Renal cortex interstitium (tissue), 11 donors: Measurements from ENCODE around the gene CTXN1. TPM values are rescaled to one million over a fixed set of nuclear protein-coding genes. Genes with fewer than 3 reads are reported as not detected.
"Not testable (repeated sequence)": the region's sequence is repeated elsewhere in the genome, so short reads cannot be mapped to it uniquely, and the experiment has no call there.

Experiments used
- DNase-seq, 11 donors: peaks; one replicate each; pipeline ENCODE4 v3.0.0-alpha.2; 2013; ENCODE audit warnings: low read depth in 9 of 11, low spot score in 4 of 11; ENCODE audit errors: extremely low read depth in 1 of 11
- polyA plus RNA-seq, 3 donors: library from polyadenylated mRNA; unstranded; fragments of 120-200 nt; gene quantifications; one replicate each; pipeline ENCODE4 v1.2.1, GENCODE V29; 2013; ENCODE audit not compliant: insufficient read length in 3 of 3

The CTXN1 gene
- polyA plus RNA-seq, 3 donors = 12.7 to 33.9 (median 32.3) TPM

DNA sequence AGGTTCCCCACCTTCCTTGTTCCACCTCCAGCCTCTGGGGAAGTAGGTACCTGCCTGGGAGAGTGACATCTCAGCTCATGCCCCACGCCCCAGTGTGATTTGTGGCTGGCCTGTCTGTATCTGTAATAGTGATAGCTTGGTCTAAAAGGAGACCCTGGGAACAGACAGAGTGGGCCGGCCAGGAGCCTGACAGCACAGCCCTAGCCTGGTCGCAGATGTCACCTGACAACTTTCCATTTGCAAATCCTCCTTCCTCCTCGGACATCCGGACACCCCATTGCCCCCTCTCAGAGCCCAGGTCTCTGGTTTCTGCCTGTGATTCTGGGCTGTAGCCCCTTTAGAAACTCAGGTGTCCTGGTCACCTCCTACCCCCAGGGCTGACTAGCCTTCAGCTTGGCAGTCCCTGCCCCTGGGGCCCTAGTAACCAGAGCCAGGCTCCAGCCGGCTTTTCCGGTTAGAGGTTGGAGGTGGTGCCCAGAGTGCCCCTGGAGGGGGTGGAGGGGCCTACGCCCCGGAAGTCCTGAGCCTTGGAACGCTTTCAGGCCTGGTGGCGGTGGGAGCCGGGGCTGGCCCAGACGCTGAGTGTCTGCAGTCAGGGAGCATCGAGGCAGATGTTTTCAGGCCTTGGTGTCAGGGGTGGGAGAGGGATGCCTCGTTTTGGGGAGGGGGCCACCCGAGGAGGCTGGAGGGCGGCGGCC lies 31.2 kb downstream of the CTXN1 start:
- no peak for DNase-seq

GRCh38 chr19:7893362-7894101 lies 32.4 kb downstream of the CTXN1 start:
- not testable (repeated sequence) for DNase-seq

DNA sequence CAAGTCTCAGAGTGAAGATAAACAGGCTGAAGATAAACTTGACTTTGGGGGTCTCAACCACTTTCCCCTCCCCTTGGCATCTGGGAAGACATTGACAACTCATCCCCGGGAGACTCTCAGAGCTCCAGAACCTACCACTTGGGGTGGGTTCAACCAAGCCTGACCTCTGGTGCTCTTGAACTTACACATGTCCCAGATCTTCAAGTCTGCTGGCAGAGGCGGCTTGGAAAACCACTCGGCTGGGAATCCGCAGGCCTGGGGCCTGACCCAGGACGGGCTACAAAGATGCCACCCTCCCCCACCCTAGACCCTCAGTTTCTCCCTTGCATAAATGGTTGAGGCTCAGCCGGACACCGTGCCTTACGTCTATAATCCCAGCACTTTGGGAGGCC lies 37.1 kb downstream of the CTXN1 start:
- no peak for DNase-seq

- DNase-seq = no peak
Measured at GRCh38 chr19:7888145-7888825, 37.6 kb downstream of the CTXN1 start, which contains the start of gene LRRC8E. TSS of gene LRRC8E (plus strand) at chr19:7888510. CDS start at chr19:7895604, 7,094 bp downstream.

DNA sequence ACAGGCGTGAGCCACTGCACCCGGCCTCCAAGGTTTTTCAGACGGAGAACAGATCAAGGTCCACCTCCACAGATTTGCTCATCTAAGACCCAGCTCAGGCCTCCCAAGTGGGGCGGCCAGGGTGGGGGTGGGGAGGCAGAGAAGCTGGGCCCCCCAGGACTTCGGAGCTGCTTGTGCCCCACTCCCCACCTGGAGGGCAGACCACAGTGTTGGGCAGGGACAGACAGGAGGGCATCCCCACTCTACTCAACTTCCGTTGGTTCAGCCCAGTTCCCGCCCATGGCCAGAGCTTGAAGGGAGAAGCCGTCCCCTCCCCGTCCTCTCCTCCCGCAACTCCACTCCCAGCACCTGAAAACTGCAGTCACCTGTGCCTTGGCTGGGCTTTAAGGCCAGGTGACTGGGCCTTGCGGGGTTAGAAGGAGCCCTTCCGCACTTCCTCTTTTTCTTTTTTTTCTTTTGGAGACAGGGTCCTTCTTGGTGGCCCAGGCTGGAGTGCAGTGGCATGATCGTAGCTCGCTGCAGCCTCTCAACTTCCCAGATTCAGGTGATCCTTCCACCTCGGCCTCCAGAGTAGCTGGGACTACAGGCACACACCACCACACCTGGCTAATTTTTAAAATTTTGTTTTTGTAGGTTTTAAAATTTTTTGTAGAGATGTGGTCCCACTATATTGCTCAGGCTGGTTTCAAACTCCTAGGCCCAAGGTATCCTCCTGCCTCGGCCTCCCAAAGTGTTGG lies 38.4 kb downstream of the CTXN1 start:
- no peak for DNase-seq

GRCh38 chr19:7885818-7886217 lies 40.1 kb downstream of the CTXN1 start:
- no peak for DNase-seq

DNA sequence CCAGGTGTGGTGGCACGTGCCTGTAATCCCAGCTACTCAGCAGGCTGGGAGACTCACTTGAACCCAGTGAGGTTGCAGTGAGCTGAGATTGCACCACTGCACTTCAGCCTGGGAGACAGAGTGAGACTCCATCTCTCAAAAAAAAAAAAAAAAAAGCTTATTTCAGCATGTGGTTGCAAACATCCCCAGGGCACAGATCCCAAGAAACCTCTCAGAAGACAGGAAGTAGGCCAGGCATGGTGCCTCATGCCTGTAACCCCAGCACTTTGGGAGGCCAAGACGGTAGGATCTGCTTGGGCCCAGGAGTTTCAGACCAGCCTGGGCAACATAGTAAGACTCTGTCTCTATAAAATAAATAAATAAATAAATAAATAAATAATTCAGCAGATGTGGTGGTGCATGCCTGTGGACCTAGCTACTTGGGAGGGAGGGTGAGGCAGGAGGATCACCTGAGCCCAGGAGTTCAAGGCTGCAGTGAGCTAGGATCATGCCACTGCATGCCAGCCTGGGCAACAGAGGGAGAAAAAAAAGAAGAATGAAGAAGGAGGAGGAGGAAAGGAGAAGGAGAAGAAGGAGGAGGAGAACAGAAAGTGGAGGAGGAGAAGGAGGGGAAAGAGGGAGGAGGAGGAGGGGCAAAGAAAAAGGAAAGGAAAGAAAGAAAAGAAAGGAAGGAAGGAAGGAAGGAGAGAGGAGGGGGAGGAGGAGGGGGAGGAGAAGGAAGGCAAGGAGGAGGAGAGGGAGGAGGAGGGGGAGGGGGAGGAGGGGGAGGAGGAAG lies 42.0 kb downstream of the CTXN1 start:
- DNase-seq = no peak

- no peak for DNase-seq
Measured at GRCh38 chr19:7883105-7883504, 42.8 kb downstream of the CTXN1 start.

DNA sequence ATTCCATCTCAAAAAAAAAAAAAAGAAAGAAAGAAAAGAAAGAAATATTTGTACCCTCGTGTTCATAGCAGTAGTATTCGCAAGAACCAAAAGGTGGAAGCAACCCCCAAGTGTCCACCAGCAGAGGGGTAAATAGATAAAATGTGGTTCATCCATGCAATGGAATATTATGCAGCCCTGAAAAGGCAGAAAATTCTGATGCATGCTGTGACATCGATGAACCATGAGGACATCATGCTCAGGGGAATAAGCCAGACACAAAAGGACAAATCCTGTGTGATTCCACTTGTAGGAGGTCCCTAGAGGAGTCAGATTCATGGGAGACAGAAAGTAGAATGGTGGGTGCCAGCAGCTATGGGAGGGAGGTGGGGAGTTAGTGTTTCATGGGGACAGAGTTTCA lies 44.0 kb downstream of the CTXN1 start:
- no peak for DNase-seq

DNA sequence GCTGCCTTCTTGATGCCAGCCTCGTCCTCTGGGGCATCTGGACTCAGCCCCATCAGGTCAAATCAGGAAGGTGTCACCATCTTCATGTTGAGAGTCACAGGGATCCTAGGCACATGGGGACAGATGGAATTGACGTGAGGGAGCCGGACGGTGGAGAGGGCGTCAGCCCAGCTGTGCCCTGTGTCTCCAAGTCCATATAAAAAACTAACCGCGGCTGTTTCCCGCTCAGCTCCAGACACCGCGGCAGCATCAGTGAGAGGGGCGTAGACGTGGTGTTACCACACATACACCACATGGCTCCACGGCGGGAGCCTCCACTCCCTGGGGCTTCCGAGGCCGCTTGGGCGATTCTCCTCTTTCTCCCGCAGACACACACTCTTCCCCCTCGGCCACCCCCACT lies 46.1 kb downstream of the CTXN1 start:
- no peak for DNase-seq

DNA sequence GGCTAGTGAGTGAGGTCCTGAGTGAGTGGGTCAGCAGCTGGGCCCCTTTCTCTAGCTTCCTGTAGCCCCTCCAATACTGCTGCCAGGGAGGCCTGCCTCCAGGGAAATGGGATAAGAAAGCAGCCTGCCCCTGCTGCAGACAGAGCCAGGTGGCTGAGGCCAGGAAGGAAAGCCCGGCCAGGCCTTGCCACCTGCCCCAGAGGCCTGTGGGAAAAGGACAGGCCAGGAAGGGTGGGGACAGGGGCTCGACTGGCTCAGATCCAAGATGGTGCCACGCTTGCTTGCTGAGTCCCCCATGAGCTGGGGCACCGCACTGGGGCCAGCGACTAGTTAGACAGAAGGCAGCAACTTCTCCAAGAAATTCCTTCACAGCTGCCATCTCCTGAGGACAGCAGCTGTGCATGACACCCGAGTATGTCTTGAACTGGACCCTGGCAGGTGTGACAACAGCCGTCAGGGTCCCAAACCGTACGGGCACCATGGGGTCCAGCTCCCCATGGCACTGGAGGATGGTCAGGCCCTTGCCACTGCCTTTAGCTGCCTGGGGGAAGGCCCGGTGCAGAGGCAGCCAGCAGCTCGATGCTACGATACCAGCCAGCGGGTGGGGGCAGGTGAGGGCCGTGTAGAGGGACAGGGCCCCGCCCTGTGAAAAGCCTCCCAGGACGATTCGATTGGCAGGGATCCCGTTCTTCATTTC lies 46.7 kb downstream of the CTXN1 start:
- DNase-seq = no peak

- no peak for DNase-seq
Measured at GRCh38 chr19:7877249-7877836, 48.6 kb downstream of the CTXN1 start.

DNA sequence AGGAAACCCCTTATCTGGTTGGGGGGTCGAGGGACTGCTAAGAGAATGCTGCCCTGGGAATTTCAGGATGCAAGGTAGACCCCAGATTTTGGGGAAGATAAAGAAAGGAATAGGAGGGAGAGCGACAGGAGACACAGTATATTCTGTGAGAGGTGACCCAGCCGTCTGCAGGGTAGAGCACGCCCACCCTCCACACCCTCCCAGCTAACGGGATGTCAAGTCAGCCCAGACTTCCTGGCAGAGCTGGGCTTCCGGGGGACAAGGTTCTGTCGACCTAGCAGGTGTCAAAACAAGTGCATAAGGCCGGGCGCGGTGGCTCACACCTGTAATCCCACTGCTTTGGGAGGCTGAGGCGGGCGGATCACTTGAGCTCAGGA lies 51.0 kb downstream of the CTXN1 start:
- no peak for DNase-seq

Other genes with a start within 250 kb of the CTXN1 start
- gene MCEMP1, start 249.0 kb downstream of the CTXN1 start, polyA plus RNA-seq = under 1 TPM; 0.14 to 0.61 (median 0.39) TPM
- gene TRAPPC5, start 245.3 kb downstream of the CTXN1 start, polyA plus RNA-seq = 10 to 100 TPM; 36.3 to 71.1 (median 62.5) TPM
- gene FCER2, start 224.0 kb downstream of the CTXN1 start, polyA plus RNA-seq = under 1 TPM in 2 of 3 donors, not detected in 1; 0.06 to 0.14 TPM
- under 1 TPM in 1 of 3 donors, not detected in 2; 0.17 TPM for gene CLEC4G, start 194.0 kb downstream of the CTXN1 start, polyA plus RNA-seq
- 1 to 10 TPM; 1.4 to 2.7 (median 1.5) TPM for gene CD209, start 178.6 kb downstream of the CTXN1 start, polyA plus RNA-seq
- 1 to 10 TPM; 2.0 to 4.2 (median 3.4) TPM for gene CLEC4M, start 162.9 kb downstream of the CTXN1 start, polyA plus RNA-seq
- 10 to 100 TPM; 14.2 to 18.7 (median 14.9) TPM for gene EVI5L, start 95.9 kb downstream of the CTXN1 start, polyA plus RNA-seq
- 1 to 10 TPM; 5.6 to 9.4 (median 8.1) TPM for gene PRR36, start 51.7 kb downstream of the CTXN1 start, polyA plus RNA-seq
- gene LRRC8E, start 37.6 kb downstream of the CTXN1 start, polyA plus RNA-seq = 1 to 10 TPM; 1.4 to 3.0 (median 2.6) TPM
- 10 to 100 TPM; 23.7 to 41.9 (median 33.7) TPM for gene MAP2K7, start 22.3 kb downstream of the CTXN1 start, polyA plus RNA-seq
- 1 to 10 TPM in 2 of 3 donors, under 1 TPM in 1; 0.33 to 1.1 (median 1.0) TPM for gene TGFBR3L, start 11.3 kb downstream of the CTXN1 start, polyA plus RNA-seq
- 10 to 100 TPM; 12.9 to 19.0 (median 18.8) TPM for gene SNAPC2, start 5.8 kb downstream of the CTXN1 start, polyA plus RNA-seq
- 10 to 100 TPM; 39.4 to 59.3 (median 59.1) TPM for gene TIMM44, start 17.5 kb upstream of the CTXN1 start, polyA plus RNA-seq
- 10 to 100 TPM; 79.8 to 92.2 (median 92.0) TPM for gene ELAVL1, start 79.5 kb upstream of the CTXN1 start, polyA plus RNA-seq
- gene CCL25, start 126.6 kb upstream of the CTXN1 start, polyA plus RNA-seq = under 1 TPM; 0.26 to 0.64 (median 0.42) TPM
- gene FBN3, start 223.5 kb upstream of the CTXN1 start, polyA plus RNA-seq = 10 to 100 TPM; 34.7 to 60.5 (median 44.1) TPM